COLO829 (cell line): ENCODE results near the gene CCT8.
"Not testable (repeated sequence)": the region's sequence is repeated elsewhere in the genome, so short reads cannot be mapped to it uniquely, and the experiment has no call there.

Experiments
- DNase-seq: peaks from one replicate; pipeline ENCODE4 v3.0.0; 2012; ENCODE audit warnings: low spot score

Gene CCT8

DNA sequence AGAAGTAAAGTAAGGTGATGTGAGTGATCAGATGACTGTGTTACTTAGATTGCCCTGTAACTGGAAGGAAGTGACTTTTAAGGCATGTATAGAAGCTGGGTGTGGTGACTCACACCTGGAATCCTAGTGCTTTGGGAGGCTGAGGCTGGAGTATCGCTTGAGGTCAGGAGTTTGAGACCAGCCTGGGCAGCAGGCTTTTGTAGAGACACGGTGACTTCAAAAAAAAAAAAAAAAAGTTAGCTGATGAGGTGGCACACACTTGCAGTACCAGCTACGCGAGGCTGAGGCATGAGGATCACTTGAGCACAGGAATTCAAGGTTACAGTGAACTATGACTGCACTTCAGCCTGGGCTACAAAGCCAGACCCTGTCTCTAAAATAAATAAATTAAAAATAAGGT, 51.3 kb downstream of the CCT8 start:
- DNase-seq, result no peak

DNA sequence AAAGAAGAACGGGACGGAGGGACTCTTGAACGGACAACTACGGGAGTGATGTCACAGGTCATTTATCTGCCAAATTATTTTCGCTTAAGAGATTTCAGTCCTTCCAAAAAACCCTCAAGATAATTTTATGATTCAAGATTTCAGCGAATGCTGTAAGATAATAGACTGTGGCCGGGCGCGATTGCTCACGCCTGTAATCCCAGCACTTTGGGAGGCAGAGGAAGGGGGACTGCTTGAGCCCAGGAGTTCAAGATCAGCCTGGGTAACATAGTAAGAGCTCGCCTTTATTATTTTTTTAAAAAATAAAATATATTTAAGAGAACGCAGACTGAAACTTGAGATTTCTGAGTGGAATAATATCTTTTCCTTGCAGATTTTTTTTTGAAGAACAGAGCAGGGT, 54.9 kb downstream of the CCT8 start:
- no peak for DNase-seq

DNA sequence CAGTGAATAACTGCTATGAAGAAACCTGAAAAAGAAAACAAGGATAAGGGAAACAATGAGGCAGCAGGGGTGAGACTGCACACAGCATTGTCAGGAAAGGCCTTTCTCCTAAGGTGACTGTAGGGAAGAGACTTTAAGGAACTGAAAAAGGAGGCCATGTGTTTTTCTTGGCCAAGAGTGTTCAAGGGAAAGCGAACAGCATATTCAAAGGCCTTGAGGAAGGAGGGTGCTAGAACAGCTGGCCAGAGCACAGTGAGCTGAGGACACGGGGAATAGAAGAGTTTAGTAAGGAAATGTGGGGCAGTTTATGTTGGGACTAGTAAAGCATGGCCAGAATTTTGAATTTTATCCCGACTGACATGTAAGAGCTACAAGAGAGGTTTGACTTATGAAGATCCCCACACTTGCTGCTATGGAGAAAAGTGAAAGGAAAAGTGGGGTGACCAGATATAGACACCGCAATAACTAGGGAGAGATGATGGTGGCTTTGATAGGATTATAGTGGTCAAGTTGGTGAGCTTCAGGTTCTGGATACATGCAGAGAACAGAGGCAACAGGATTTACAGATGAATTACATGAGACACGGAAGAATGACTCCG, 55.7 kb downstream of the CCT8 start:
- DNase-seq, result no peak

DNA sequence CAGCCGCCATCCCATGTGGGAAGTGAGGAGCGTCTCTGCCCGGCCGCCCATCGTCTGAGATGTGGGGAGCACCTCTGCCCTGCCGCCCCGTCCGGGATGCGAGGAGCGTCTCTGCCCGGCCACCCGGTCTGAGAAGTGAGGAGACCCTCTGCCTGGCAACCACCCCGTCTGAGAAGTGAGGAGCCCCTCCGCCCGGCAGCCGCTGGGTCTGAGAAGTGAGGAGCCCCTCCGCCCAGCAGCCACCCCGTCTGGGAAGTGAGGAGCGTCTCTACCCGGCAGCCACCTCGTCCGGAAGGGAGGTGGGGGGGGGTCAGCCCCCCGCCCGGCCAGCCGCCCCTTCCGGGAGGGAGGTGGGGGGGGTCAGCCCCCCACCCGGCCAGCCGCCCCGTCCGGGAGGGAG, 62.2 kb downstream of the CCT8 start:
- DNase-seq, result not testable (repeated sequence)

DNA sequence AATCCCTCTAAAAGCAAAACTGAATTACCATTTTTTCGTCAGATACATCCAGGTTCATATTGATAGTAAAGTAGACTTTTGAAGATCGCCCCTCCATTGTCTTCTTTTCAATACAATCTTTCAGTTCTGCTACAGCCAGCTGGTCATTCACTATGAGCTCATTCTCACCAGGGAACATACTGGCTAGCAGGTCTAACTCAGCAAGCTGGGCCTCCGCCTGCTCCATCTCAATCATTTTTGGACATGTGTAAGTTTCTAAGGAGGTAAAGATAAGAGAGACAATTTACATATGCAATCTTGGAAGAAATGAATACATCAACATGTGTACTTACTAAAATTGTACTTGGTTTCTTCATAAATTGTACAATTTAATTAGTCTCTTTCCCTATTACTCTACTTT, 65.1 kb downstream of the CCT8 start:
- no peak for DNase-seq

DNA sequence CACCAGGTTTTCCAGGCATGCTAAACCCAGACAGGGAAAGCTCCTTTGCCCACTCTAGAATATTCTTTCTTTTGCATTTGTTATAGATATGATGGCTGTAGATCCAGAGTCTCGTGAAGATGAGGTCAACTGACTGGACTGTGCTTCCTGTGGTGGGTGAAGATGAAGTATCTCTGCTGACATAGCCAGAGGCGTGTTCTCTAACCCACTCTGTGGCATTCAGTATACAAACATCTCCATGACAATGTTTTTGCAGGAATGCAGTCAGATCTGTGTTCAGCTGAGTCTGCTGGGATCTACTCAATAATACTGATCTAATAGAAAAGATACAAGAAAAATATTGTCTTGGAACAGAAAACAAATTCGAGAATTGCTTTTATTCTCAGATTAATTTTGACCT, 65.6 kb downstream of the CCT8 start:
- no peak for DNase-seq

DNA sequence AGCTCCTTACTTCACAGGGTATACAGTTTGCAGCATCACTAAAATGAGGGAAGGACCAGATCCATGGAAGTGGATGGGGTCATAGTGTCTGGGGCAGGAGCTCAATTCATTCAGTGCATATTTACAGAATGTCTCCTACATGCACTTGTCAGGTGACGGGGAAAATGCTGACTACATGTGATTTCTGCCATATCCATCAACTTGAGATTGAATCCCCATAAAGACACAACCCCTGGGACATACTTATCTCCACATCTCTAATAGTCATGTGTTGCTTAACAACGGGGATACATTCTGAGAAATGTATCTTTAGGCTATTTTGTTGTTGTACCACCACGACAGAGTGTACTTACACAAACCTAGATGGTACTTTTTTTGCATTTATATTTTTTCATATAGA, 66.3 kb downstream of the CCT8 start:
- DNase-seq, result no peak
